ENCODE data around the gene HOXA7. TPM values are rescaled to one million over a fixed set of nuclear protein-coding genes. Genes with fewer than 3 reads are reported as not detected.

HOXA7 gene
- total RNA-seq, 2 donors from 2014 or later, result not detected

- Histone ChIP-seq H3K4me3 (ENCODE audit: low read length) (no peak overlapping the region), H3K9ac (ENCODE audit: extremely low read depth, low read length, poor library complexity, severe bottlenecking) (no peak overlapping the region), H3K27me3 (ENCODE audit: control insufficient read depth, insufficient read depth, low read length, poor library complexity, severe bottlenecking) (peaks cover 100% of the 10 kb centered on the region), H3K4me1 (ENCODE audit: control insufficient read depth, insufficient read depth, low read length) (no peaks in the 10 kb centered on the region), H3K9me3 (ENCODE audit: control insufficient read depth, low read length) (no peaks in the 10 kb centered on the region), H3K27ac (ENCODE audit: low read depth, low read length) (no peak overlapping the region), H3K36me3 (ENCODE audit: control insufficient read depth, insufficient read depth, low read length) (no peaks in the 10 kb centered on the region)
- Mint-ChIP-seq H3K27me3 (ENCODE audit: insufficient read depth) (peaks cover 100% of the 10 kb centered on the region), H3K9me3 (no peaks in the 10 kb centered on the region), H3K4me1 (peaks cover 11% of the 10 kb centered on the region), H3K36me3 (ENCODE audit: low read depth) (no peaks in the 10 kb centered on the region), H3K4me3 (no peak overlapping the region), H3K27ac (no peak overlapping the region)
- no peak for DNase-seq
- 12 to 15% methylated on average over 8 to 11 of the region's 11 CpGs for WGBS, 2 experiments (ENCODE audit: insufficient coverage in 1 of 2, insufficient read length in 1 of 2)
- no peak for TF ChIP-seq CTCF (conservative IDR thresholded peaks at IDR 0.05)
These were observed 17.5 kb downstream of the HOXA7 start for GRCh38 chr7:27138985-27139333.

DNA sequence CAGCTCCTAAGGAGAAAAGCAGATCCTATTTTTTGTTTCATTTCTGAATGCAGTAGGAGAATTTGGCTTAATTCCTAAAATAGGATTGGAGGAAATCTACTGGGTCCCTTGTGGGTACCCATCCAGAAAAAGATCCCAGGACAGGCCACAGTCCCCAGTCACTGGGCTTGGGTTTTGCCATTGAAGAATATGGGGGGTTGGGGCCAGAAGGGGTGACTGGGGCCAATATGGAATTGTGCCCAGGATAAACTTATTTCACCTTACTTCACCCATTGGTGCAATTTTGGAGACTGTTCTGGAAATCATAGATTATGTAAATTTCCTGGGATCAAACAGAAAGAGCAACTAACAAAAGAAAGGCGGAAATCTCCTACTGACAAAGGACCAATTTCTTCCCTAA is 18.0 kb downstream of the HOXA7 start:
- H3K9me3 Mint-ChIP-seq, result no peaks in the 10 kb centered on the region
- no peak overlapping the region for H3K27ac Mint-ChIP-seq
- no peaks in the 10 kb centered on the region for H3K9me3 ChIP-seq (ENCODE audit: control insufficient read depth, low read length)
- WGBS, 2 experiments (ENCODE audit: insufficient coverage in 1 of 2, insufficient read length in 1 of 2), result 52% methylated on average over 1 of the region's 1 CpG; no CpG with 5 or more reads in 1 of the 2 experiments
- H3K27me3 Mint-ChIP-seq (ENCODE audit: insufficient read depth), result peaks cover 100% of the 10 kb centered on the region
- no peak overlapping the region for H3K27ac ChIP-seq (ENCODE audit: low read depth, low read length)
- H3K9ac ChIP-seq (ENCODE audit: extremely low read depth, low read length, poor library complexity, severe bottlenecking), result no peak overlapping the region
- no peaks in the 10 kb centered on the region for H3K4me1 ChIP-seq (ENCODE audit: control insufficient read depth, insufficient read depth, low read length)
- H3K36me3 ChIP-seq (ENCODE audit: control insufficient read depth, insufficient read depth, low read length), result no peaks in the 10 kb centered on the region
- no peaks in the 10 kb centered on the region for H3K36me3 Mint-ChIP-seq (ENCODE audit: low read depth)
- DNase-seq, result no peak
- peaks cover 9% of the 10 kb centered on the region for H3K4me1 Mint-ChIP-seq
- TF ChIP-seq CTCF (conservative IDR thresholded peaks at IDR 0.05), result no peak
- H3K4me3 ChIP-seq (ENCODE audit: low read length), result no peak overlapping the region
- H3K27me3 ChIP-seq (ENCODE audit: control insufficient read depth, insufficient read depth, low read length, poor library complexity, severe bottlenecking), result peaks cover 100% of the 10 kb centered on the region
- H3K4me3 Mint-ChIP-seq, result no peak overlapping the region

GRCh38 chr7:27137640-27138315 is 18.7 kb downstream of the HOXA7 start:
- no peak overlapping the region for H3K4me3 ChIP-seq (ENCODE audit: low read length)
- no peak overlapping the region for H3K9ac ChIP-seq (ENCODE audit: extremely low read depth, low read length, poor library complexity, severe bottlenecking)
- TF ChIP-seq CTCF (conservative IDR thresholded peaks at IDR 0.05), result no peak
- Mint-ChIP-seq H3K27me3 (ENCODE audit: insufficient read depth) (peaks cover 100% of the 10 kb centered on the region), H3K36me3 (ENCODE audit: low read depth) (no peaks in the 10 kb centered on the region), H3K4me3 (no peak overlapping the region), H3K27ac (no peak overlapping the region), H3K9me3 (no peaks in the 10 kb centered on the region), H3K4me1 (peaks cover 6% of the 10 kb centered on the region)
- no peak for DNase-seq
- no peaks in the 10 kb centered on the region for H3K36me3 ChIP-seq (ENCODE audit: control insufficient read depth, insufficient read depth, low read length)
- no peaks in the 10 kb centered on the region for H3K4me1 ChIP-seq (ENCODE audit: control insufficient read depth, insufficient read depth, low read length)
- WGBS, 2 experiments (ENCODE audit: insufficient coverage in 1 of 2, insufficient read length in 1 of 2), result 63% methylated on average over 1 to 2 of the region's 2 CpGs
- H3K27me3 ChIP-seq (ENCODE audit: control insufficient read depth, insufficient read depth, low read length, poor library complexity, severe bottlenecking), result peaks cover 100% of the 10 kb centered on the region
- H3K27ac ChIP-seq (ENCODE audit: low read depth, low read length), result no peak overlapping the region
- no peaks in the 10 kb centered on the region for H3K9me3 ChIP-seq (ENCODE audit: control insufficient read depth, low read length)

Measured in endodermal cell (in vitro differentiated cells).